Activated naive CD8-positive, alpha-beta T cell treated with anti-CD3 and anti-CD28 coated beads, Interleukin-2, amount 50 U/mL, for 16 hours (primary cell): Measurements from ENCODE around the gene PAK4.
"Not testable (repeated sequence)": the region's sequence is repeated elsewhere in the genome, so short reads cannot be mapped to it uniquely, and the experiment has no call there.

Experiments
- DNase-seq: peaks from one replicate; pipeline ENCODE4 v3.0.0-alpha.2; 2020; ENCODE audit warnings: low read depth, low spot score

PAK4 gene

DNA sequence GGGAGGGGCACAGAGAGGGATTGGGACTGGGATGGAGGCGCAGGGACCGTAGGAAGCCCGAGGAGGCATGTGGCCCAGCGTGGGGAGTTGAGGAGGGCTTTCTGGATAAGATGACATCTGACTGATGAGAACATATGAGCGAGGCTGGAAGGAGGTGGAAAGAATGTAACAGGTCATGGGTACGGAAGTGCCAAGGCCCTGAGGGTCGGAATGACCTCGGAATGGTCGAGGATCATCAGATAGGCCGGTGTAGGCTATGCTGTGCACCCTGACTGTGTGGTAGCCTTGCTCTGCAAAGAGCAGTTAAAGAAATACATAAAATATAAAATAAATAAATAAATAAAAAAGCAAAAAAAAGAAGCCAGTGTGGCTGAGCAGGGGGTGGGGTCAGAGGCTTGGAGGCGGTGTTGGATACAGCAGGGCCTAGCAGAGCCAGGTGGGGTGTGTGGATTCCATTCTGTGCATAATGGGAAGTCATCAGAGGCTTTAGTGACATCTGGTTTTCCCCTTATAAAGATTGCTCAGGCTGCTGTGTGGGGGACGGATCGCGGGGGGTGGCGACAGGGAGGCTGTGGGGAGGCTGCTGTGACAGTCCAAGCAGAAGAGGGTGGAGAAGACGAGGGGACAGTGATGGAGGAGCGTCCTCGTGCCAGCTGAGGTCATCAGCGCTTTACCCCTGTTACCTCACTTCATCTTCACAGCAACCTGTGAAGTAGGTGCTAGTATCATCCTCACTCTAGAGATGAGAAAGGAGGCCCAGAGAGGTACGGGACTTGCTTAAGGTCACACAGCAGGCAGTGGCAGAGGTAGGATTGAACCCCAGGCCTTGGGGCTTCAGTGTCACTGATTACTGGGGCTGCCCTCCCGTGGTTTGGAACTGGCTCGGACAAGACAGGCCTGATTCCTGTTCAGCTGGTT, 5.0 kb downstream of the PAK4 start:
- DNase-seq, result no peak

DNA sequence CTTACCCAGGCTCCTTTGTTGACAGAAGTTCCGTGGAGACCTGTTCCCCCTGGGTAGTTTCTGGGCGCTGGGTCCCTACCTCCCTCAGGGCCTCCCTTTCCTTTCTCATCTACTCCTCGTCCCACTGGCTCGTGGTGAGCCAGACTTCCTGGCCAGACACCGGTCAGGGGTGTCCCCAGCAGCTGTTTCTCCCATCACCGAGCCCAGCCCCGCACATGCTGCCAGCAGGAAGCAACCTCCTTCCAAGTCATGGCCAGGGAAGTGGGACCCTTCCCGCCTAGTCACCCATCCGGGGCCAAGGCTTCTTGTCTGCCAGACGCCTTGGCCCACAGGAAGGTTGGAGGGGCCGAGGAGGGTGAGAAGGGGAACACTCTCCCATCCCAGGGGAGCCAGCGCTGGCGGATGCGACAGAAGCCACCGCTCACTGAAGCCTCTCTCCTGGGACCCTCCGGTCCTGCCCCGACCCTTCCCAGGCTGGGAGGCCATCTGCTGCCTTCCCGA, 5.7 kb downstream of the PAK4 start:
- no peak for DNase-seq

DNA sequence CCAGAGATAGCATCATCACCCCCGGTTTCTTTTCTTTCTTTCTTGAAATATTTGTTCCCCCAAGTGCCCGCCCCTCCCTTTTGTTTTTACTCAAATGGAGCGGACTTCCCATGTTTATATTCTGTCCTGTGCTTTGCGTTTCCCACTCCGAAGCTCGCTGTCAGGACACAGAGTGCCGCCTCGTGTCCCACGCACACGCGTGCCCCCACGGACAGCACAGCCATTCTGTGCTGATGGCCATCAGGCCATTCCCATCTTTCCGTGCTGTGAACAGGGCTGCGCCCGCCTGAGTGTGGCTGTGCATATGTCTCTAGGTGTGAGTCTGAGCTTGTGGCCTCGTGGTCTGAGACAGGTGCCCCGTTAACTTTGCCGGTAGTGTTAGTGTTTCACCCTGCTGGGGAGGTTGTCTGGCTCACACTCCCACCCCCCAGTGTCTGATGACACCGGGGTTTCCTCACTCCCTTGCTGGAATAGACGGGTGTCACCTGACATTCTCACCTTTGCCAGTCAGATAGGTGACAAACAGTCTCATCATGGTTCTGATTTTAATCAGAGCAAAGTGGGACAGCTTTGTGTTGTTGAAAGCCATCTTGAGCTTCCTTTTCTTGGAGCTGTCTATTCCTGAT, 6.9 kb downstream of the PAK4 start:
- no peak for DNase-seq

DNA sequence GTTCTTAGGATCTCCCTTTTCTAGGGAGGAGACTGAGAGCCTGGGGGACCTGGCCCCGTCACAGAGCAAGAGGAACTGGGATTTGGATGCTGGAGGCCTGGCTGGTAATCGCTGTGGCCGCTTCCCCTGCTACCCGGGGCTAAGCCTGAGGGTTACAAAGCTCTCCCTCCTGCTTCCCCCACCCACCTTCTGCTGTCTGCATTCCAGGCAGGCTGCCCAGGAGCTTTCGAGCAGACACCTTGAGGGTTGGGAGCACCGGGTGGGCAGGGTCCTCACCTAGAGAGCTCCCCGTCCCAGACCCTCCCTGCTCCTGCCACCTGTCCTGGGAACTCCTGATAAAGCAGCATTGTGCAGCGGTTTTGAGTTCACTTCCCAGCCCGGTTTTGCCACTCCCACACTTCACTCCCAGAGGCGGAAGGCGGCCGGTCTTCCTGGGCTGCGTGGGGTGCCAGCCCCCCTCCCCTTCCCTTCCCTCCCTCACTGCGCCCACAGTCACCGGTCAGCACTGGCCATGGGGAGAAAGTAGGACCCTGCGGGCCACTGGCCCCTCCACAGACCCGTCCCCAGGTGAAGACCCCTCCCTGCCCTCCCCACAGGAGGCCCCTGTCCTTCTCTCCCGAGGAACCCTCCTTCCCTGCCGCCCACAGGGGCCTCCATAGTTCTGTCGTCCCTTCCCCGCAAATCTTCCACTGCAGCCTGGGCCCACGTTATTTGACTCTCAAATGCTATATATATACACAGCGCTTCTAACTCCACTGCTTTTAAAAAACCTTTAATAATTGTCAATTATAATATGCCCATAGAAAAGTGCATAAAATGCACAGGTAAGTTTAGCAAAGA, 8.1 kb downstream of the PAK4 start:
- DNase-seq, result no peak

DNA sequence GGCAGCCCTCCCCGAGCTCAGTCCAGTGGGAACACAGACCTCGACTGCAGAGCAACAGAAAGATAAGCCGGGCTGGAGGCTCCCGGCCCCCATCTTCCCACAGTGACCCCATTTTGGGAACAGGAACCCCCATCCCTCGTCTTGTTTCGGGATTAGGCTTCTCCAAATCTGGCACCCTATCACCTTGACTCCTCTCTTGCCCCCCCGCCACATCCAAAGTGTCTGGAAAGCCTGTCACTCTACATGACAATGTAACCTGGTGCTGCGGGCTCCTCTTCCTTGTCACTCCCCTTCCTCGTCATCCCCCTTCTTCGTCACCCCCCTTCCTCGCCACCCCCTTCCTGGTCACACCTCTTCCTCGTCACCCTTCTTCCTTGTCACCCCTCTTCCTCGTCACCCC, 10.1 kb downstream of the PAK4 start:
- no peak for DNase-seq

DNA sequence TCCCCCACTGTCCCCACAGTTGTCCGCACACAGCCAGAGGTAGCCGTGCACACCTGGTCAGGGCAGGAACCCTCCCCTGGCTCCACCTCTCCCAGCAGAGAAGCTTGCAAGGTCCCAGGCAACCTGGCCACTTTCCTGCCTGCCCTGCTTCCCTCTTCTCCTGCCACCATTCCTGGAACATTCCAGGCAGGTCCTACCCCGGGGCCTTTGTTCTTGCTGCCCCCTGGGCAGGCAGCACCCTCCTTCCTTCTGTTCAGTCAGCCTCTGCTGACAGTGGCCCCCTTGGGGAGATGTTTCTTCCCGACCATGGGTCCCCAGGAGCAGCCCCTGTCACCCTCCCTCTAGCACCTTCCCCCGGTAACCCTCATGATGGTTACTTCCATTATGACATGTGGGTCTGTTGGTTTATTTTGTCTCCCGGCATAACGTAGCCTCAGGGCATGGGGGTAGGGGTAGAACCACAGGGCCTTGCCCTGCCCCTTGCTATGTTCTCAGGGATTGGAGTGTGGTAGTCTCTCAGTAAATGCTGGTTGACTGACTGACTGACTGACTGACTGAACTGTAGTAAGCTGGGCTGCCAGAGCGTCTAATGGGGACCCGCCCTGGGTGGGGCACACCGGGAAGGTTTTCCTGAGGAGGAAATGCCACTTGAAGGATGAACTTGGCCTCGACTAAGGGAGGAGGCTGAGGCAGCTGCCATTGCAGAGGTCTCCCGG, 10.8 kb downstream of the PAK4 start:
- DNase-seq, result no peak

DNA sequence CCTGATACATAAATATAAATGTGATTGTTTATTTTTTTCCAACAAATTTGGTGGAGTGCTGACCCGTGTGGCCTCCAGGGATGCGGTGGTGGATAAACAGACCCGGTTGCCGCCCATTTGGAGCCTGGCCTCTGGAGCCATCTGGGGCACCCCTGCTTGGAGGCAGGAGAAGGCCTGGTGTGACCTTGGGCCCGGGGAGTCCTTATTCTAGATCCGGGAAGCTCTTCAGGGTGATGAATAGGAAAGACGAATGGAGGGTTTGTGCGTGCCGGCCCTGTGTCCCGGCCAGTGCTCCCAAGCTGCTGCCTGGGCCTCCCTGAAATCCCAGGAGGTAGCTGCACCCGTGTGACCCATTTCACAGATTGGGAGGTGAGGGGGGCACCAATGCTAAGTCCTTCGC, 11.5 kb downstream of the PAK4 start:
- DNase-seq, result no peak

DNA sequence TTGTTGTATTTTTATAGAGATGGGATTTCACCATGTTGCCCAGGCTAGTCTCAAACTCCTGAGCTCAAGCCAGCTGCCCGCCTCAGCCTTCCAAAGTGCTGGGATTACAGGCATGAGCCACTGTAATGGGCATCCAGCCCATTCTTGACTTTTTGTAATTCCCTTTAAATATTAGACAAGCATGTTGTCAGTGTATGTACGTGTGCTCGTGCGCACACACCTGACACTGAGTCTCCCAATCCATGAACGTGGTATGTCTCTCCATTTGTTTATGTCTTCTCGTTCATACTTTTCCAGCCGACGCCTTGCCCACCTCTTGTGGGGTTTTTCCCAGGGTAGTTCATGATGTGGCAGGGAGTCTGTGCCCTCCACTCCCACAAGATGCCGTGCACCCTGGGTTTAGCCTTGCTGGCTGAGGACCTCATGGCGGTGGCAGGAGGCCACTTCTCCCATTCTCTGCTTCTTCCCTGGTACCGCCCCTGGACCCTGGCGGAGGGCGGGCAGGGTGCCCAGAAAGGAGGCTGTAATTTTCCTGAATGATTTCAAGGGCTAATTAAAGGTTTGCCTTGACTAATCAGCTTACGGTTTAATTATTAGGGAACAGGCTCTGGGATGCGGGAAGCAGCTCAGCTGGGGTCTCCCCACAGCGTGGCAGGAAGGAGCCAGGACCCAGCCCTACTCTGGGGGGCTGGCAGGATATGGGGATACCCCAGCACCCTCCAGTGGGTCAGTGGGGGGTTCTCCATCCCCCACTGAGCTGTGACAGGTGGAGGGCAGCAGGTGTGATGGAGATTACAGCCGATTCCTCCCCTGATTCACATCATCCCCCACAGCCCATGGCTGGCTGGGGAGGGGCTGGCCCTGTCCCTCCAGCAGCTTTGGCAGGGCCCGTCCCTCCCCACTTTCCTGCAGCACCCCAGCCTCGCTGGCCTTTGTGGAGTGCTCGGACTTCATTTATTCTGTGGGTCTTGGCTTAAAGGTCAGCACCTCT, 12.9 kb downstream of the PAK4 start:
- DNase-seq, result no peak

DNA sequence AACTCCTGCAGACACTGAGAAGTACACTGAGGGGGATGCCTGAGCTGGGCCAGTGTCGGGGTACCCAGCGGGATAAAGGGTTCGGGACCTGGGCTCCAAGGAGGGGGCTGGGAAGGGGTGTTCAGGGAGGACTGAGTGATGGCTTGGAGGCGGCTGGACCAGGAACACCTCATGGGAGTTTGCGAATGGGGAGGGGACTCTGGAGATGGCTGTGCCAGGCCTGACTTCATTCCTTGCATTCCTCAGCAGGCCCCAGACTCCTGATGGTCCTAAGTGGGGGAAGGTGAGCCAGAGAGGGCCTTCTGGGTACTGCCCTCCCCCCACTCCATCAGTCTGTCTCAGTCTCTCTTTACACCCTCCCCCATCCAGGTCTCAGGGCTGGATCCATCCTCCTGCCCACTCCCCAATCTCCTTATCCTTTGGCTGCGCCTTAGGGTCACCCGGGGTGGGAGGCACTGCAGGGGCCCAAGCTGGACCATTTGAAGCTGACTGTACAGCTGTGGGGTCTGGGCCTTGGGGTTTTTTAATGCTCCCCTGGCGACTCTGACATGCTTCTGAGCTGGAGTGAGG, 13.8 kb downstream of the PAK4 start:
- DNase-seq, result no peak

DNA sequence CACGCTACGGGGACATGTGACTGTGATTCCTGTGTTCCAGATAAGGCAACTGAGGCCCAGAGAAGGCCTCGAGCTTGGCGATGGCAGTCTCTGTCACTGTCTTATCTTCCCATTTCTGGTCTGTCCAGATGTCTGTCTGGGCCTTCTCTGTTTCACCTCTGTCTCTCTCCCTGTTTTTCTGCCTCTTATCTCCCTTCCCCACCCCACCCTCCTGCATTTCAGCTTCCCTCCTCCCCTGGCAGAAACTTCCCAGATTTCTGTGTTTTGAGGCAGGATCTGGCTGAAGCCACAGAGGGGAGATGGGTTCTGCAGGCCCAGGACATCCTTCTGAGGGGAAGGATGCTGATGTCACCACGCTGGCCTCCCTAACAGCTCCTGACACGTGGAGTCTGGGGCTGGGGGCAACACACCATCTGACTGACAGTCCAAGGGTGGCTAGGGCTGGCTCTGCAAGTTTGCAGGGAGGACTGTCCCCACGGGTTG, 14.4 kb downstream of the PAK4 start:
- DNase-seq, result no peak

DNA sequence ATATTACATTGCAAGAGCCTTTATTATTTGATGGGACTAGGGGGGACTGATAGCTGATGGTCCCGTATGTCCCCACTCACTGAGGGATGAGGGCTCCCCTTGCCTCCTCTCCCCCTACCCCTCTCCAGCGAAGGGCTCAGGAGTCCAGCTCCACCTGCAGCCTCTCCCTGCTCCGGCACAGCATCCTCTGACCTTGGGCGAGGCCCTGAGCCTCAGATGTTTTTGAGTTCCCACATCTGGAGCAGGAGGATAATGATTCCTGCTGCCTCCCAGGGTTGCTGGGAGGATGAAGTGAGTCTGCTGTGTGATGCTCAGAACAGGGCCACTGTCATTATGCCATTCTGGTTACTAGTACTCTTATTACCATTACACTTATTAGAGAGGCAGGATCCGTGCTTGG, 15.0 kb downstream of the PAK4 start:
- no peak for DNase-seq

DNA sequence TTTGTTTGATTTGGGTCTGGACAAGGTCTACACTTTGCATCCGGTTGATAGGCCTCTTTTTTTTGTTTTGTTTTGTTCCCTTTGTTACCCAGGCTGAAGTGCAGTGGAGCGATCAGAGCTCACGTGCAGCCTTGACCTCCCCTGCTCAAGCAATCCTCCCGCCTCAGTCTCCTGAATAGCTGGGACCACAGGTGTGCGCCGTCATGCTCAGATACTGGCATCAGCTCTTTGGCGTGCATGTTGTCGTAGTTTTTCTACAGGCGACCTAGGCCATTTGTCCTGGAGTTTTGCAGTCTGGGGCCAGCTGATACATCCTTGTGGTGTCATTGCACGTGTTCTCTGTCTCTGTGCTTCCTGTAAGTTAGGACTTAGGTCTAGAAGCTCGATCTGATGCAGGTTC, 16.3 kb downstream of the PAK4 start:
- no peak for DNase-seq

DNA sequence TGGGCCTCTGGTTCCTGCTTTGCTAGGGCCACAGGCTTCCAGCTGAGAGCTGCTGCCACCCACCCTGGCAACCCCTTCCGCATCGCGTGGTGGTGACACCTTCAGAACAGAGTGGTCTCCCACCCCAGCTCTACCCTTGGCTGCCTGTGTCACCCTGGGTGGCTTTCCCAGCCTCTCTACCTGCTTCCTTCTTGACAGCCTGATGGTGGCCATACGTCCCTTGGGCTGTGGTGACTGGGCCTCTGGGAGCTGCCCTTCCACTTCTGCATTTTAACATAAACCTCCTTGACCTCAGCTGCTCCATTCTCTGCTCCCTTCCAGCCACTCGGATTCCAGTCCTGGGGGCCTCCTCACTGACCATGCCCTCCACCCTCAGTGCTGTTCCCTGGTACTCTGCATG, 17.0 kb downstream of the PAK4 start:
- DNase-seq, result no peak

DNA sequence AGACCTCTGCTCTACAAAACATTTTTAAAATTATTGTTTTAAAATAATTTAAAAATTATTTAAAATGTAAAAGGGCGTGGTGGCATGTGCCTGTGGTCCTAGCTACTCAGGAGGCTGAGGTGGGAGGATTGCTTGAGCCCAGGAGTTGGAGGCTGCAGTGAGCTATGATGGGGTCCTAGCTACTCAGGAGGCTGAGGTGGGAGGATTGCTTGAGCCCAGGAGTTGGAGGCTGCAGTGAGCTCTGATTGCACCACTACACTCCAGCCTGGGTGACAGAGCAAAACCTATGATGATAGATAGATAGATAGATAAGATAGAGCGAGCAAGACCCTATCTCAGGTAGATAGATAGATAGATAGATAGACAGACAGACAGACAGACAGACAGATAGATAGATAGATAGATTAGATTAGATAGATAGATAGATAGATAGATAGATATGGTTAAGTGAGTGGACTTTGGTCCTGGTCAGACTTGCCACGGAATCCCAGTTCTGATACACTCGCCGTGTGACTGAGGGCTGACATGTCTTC, 18.2 kb downstream of the PAK4 start:
- DNase-seq, result not testable (repeated sequence)

DNA sequence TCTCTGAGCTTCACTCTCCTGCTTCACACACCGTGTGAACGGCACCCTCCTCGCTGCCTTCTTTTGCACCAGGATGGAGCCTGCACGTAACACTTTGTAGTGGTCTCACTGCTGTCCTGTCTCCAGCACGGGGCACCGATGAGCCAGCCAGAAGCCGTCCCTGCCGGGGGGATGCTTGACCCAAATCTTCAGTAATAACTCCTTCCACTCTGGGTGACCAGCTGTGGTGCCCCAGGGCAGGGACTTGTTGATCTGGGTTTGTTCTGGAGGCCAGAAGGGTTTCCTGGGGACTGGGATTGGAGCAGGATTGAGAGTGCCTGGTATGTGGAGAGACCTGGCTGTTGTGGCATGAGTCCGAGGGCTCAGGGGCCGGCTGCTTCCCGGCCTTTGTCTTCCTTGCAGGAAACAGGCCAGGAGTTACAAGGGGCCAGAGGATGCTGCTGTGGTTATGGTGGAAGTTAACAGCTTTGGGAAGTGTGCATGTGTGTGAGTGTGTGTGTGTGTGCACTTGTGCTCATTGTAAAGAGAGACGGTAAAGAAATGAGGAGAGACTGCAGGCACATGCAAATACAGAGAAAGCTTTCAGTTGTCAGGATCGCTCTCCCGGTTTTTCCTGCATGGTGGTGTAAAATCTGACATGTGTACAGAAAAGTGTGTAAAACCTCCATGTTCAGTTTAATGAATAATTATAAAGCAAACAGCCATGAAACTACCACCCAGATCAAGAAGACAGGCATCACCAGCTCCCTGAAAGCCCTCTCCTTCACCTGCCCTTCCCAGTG, 18.9 kb downstream of the PAK4 start:
- DNase-seq, result no peak

DNA sequence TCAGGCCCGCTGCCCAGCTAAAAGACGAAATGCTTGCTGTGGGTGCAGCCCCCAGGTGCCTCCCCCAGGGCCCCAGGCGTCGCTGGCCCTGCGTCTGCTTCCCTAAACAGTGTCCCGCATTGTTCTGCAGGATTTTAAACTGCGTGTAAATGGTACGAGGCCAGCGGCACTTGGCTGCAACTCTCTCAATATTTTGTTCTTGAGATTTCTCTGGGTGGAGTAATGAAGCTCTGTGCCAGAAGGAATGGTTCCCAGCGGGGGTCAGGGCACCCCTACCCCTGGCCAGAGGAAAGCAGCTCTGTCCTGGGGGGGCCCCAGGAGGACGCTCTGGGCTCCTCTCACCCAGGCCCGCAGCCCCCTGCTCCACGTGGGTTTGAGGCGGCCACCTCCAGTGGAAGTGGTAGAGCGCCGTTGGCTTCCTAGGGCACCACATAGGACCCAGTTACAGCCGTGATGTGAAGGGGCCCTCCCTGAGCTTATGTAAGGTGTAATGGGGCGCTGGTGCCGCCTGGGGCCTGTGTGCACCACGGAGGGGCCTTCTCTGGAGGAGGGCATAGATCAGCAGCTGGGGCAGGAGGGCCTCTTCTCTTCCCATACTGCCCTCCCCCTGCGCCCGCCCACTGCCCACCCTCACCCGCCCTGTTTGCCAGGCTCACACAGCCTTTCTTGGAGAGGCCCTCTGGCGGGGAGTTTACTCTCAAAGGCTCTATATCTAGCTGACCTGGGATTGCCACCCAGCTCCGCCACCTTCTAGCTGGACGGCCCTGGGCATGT, 19.8 kb downstream of the PAK4 start:
- no peak for DNase-seq

DNA sequence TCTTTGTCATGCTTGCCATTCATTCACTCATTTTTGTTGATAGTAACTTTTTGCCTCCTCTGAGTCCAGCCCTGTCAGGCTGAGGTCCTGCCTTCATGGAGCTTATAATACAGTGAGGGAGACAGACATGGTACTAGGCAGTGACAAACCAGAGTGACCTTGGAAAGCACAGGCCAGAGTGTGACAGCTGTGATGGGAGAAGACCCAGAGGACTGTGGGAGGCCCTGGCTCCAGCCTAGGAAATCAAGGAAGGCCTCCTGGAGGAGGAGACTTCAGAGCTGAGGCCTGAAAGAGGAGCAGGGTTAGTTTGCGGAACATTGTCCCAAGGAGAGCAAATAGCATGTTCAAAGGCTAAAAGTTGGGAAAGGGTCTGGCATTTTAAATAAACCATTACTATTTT, 20.5 kb downstream of the PAK4 start:
- DNase-seq, result no peak
